ENCODE results near the gene SEMA6D.

SEMA6D gene

GRCh38 chr15:47717036-47717612, at the start of gene SEMA6D:
Gene SEMA6D (plus strand): TSS chr15:47717505. CDS start chr15:47759799, 42,294 bp downstream.
- no peak for DNase-seq (ENCODE audit: low read depth in 2 of 2)

DNA sequence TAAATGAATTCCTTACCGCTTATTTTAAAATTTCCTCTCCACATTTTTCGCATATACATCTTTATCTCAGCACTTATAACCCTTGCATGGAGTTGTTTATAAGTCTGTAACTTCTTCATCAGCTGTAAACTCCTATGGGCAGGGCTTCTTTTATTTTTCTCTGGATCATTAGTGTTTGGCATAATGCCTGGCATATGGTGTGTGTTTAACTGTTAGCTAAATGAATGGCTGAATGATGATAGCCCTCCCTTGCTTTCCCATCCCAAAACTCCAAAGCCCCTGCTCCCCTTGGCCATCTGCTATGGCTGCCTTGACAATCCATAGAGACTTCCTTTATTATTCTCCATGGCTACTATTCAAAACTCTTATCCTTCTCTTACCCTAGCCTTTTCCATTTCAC, 48.1 kb upstream of the SEMA6D start:
- no peak for DNase-seq (ENCODE audit: low read depth in 2 of 2)

- no peak for DNase-seq (ENCODE audit: low read depth in 2 of 2)
Measured at GRCh38 chr15:47670365-47670764, 46.9 kb upstream of the SEMA6D start.

DNA sequence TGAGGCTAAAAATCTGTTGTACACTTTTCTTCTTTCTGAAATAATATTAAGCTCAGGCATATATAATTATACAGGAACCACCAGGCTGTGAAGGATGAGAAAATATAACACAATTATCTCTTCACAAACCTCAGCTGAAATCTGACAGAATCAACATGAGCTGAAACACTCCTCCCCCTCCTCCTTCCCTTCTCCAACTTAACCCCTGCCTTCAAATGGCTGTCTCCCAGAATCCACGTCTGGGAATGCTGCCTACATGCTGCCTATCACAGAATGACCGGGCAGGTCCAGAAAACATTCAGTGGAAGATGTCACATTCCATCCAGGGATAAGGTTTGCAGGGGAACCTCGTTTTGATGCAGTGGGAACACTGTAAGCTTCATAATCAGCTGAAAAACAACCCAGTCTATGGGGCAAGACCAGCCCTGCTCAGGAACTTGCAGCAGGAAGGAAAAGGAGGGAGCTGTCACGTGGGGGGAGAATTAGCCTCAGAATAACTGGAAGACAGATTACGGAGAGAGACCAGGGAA, 44.0 kb upstream of the SEMA6D start:
- no peak for DNase-seq (ENCODE audit: low read depth in 2 of 2)

DNA sequence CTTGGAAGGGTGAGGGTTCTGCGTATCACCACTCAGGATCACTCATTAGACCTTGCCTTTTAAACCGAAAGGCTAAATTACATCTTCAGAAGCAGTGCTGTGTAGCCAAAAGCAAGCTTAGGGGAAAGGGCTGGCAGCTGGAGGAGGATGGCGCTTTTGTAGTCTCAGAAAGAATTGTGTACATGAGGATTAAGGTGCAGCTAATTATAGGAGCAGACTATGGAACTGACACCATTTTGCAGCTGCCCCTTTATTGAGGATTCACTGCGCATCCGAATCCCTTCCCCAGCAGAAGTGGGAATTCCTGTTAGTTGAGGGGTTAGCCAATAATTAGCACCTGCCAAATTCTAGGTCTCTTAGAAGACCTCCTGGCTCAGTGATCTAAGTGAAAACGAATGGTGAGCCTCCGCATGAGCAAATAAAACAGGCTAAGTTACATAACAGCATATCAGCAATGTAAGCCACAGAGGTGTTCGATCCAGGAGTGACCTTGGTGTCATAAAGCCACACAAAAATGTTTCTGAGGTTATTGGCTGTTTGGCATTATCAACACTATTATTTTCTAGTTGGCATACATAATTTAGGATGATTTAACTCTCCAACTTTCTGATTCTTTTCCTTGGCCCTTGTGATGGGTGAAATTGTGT, 42.6 kb upstream of the SEMA6D start:
- DNase-seq (ENCODE audit: low read depth in 2 of 2) = no peak

- DNase-seq (ENCODE audit: low read depth in 2 of 2) = no peak
Measured at GRCh38 chr15:47675735-47676134, 41.6 kb upstream of the SEMA6D start.

- DNase-seq (ENCODE audit: low read depth in 2 of 2) = no peak
Measured at GRCh38 chr15:47678040-47678439, 39.3 kb upstream of the SEMA6D start.

DNA sequence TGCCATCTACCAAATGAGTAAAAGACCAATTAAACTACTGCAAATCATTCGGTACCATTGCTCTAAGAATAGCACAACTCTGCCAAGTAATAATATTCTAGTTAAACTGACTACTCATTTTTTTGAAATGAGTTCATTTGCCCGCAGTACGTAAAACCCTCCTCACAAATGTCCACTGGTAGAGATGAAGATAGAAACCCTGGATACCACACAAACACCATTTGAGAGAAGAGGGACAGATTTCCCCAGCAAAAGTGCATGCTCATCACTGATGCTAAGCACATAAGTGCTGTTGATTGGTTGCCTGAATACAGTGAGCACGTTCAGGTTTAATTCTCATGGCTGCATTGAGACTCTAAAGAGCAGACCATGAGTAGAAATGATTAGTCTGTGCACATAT, 34.6 kb upstream of the SEMA6D start:
- DNase-seq (ENCODE audit: low read depth in 2 of 2) = no peak

DNA sequence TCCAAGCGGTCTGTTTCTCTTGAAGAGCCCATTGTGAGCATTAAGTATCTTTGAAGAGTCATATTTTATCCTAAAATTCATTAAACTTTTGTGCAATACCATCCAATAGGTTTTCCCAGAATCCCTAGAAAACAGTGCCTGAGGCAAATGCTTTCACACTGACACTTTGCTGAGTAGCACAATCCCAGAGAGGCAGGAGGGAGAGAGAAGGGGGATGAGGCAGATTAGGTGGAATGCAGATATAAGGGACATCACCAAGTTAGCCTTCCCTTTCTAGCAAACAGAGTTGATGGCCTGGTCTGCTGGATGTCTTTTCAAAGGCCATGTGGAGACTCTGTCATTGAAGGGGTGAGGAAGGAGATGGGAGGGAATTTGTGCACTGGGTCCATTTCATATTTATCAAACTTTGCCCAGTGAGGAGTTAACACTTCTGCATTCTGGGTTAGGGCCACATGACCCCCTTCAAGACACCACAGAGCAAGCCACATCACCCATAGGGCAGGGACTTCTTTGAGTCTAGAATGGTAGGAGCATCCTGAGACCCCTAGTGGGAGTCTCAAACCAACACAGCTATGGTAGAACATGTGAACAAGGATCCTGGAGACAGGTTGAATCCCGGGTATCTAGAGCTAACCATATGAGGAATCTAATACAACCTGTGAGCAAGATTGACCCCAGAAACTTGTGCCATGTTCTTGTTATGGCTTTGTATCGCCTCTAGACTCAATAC, 32.0 kb upstream of the SEMA6D start:
- DNase-seq (ENCODE audit: low read depth in 2 of 2) = no peak

DNA sequence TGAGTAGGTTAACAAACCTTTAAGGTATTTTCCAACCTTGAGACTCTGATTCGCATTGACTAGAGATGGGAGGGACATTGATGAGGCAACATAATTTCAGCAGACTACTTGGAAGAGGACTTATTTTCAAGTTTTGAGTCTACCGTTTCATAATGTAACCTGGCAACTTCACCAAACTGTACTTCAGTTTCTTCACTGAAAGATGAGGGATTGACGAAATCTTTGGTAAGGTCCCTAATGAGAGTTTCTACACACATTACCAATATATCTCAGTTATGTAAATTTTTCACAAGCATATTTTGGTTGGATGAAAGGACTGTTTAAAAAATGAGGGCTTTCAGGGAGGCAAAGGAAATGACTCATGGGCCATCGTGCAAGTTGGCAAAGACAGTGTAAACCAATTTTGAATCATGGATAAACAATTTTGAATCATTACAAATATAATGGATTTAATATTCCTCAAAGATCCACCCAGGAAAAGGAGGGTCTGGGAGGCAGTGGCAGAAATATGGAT, 28.7 kb upstream of the SEMA6D start:
- DNase-seq (ENCODE audit: low read depth in 2 of 2) = no peak

DNA sequence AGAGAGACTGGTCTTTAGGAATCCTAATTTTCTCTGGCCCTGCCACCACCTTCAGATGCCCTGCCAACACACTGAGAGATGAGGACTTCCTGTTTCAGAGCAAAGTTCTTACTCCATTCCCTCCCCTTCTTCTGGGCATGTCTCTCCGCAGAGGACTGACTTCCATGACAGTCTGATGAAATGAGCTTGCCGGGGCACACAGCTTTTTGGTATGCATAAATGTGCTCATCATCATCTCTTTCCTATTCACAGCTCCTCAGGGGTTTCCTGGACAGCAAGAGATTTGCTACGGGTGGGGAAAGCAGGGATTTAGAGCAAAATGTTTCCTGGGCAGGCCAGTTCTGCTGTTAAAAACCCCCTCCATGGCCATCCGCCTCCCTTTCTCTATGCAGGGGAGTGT, 27.6 kb upstream of the SEMA6D start:
- DNase-seq (ENCODE audit: low read depth in 2 of 2) = no peak

DNA sequence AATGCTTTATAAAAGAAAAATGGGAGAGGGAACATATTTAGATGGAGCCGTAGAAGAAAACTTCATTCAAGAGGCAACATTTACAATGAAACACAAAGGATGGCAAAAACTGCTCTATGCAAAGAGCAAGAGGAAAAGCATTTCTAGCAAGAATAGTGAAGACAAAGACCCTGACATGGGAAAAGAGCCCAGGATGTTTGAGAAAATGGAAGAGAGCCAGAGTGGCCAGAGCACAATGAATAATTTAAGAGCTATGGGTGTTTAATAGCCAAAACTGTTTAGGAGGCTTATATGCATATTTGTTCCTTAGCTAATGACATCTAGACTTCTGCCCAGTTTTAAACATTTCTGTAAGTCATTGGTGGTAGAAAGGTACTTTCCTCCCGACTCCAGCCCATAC, 25.4 kb upstream of the SEMA6D start:
- no peak for DNase-seq (ENCODE audit: low read depth in 2 of 2)

DNA sequence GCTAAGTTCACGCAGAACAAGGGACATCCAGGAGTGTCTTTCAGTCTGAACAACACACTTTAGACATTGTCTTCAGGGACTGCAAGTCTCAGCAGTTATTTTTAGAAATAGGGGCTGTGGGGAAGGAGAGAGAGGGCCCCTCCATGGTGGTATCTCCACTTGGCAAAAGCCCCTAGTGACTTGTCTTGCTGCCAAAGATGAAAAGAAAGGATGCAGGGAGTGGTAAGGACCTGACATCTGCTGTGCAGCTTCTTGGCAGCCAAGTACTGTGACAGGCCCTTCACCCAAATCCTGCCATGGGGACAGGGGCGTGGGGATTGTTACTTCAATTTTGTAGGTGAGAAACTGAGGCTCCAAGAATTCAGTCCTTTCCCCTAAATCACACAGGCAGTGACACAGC, 21.0 kb upstream of the SEMA6D start:
- no peak for DNase-seq (ENCODE audit: low read depth in 2 of 2)

DNA sequence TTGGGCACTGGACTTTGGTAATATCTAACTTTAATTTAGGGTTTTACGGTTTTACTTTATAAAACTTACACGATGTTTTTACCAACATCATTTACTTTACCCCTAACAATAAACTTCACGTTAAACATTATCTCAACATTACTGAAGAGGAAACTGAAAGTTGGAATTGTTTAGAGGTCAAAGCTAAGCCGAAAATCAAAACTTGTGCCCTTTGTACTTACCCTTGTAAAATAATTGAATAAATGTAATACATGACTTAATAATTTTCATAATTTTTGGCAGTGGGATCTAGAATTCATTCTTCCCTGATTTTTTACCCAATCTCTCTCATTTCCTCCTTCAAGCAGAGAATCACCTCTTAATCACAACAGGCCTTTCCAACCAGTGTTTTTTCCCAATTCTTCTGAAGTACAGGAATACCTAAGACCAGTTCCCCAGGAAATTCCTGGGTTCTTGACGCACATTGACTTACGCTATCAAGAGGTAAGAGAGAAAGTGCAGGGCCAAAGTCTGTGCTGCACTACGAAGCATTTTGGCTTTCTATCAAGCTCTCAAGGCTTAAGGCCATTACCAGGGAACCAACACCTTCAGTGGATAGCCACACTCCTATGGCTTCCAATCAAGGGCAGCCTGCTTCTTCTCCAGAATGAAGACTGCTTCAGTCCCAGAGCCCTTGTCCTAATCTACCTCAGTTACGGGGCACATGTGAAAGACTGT, 11.9 kb upstream of the SEMA6D start:
- DNase-seq (ENCODE audit: low read depth in 2 of 2) = no peak

DNA sequence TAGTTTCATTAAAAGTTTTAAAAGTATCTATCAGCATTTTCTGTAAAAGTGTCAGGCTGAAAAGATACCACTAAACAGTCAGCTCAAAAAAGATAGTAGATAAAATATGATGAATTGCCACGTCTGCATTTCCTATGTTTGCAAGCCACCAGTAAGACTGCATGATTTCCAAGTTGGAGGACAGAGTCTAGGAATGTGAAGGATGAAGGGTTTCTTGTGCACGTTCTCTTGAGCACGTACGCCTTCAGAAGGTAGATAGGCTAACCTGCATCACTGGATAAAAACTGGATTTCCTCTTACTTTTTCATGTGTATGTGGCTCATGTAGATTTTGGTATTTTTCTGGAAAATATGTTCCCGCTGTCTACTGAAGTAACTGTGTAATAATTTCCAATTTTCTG, 9.9 kb upstream of the SEMA6D start:
- no peak for DNase-seq (ENCODE audit: low read depth in 2 of 2)

DNA sequence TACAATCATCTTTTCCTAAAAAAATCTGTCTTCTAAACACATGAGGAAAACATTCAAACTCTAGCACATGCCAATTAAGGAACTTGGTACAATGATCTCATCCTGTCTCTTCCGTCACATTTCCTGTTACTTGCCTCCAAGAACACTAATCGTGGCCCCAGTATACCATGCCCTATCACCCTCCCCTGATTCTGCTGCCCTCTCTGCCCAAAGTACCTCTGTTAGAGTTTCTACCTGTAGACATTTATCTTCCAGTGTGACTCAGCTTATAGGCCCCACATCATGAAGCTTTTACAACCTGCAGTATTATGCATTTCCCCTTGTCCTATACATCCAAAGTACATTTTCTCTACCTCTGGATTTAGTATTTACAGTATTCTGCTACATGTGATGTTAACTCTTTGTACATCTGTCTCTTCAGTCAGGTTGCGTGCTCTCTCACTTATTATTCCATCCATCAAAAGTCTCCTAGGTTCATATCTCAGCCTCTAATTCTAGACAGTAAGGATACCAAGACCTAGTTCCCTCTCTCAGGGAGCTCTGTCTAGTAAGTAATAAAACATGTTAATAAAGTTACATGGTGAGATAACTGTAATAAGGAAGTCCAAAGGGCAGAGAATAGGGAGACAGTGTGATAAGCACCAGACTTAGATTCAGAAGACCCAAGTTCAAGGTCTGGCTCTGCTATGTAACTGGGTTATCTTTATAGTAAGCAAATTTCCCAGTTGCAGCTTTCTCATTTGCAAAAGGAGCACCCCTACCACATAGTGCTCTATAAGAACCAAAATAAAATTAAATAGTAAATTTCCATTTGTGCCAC, 8.9 kb upstream of the SEMA6D start:
- no peak for DNase-seq (ENCODE audit: low read depth in 2 of 2)

DNA sequence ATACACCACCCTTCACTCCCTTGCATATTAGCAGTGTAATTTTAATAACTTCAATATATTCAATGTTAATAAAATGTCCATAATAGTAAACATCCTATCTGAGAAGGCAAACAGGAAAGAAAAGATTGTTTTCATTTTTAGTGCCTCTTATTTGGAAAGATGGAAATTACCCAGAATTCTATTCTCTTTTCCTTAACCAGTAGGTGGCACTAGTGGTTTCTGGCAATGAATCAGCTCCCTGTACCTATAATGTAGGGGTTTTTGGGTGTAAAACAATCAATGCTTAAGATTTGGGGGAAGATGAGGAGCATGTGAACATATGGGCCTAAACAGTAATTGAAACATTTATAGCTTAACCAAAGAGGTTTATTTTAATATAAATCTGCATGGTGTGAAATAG, 5.7 kb upstream of the SEMA6D start:
- DNase-seq (ENCODE audit: low read depth in 2 of 2) = no peak

GRCh38 chr15:47715402-47715801, 1.9 kb upstream of the SEMA6D start:
- DNase-seq (ENCODE audit: low read depth in 2 of 2) = no peak

DNA sequence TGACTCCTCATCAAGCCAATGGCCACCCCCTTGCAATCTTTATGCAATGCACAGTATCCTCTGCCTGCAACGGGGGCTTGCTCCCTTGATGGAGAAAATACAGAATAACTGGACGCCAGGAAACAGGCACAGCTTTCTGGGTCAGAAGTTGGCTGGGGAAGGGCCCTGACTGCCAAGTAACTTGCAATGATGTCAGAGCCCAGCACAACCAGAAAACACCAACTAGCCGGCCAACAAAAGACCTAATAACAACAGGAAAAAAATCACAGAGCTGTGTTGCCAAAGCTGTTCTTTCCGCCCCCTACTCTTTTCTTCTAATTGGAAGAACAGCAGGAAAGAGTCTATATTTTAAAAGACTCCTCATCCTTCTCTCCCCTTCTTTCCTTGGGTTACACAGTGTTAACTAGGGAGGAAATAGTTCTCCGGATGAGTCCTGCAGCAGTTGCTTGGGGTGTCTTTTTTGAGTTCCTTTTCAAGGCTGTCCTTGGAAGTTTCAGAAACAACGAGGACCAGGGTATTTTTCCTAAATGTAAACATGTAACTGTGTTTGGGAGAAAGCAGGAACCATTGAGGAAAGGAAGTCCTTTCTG, 1.4 kb upstream of the SEMA6D start:
- no peak for DNase-seq (ENCODE audit: low read depth in 2 of 2)

DNA sequence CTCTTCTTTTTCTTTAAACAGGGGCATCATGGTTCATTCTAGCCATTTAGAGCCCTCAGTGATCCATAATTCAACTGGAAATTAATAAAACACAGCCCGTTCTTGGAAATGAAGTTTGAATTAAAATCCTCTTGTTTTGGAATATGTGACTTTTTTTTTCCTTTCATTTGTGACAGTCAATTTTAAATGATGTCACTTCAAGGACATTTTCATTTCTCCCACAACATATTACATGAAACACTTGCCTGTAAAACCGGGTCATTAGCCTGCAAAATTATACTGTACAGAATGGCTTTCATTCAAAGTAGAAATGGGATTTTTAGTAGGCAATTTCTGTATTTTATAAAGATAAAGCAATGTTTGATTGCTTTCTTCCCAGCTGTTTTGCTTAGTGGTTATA, 789 bp upstream of the SEMA6D start:
- no peak for DNase-seq (ENCODE audit: low read depth in 2 of 2)

Measured in stimulated activated CD8-positive, alpha-beta memory T cell treated with anti-CD3 and anti-CD28 coated beads, Interleukin-15, amount 100 ng/mL, for 4 hours (primary cell).